LNCaP clone FGC (cell line): ENCODE data around the gene RPLP2.
A peak's percentile ranks its signal among the peaks of the same experiment; 100 is the strongest.

Experiments
- DNase-seq: peaks from one replicate; pipeline ENCODE4 v3.0.0-alpha.2; 2011; ENCODE audit warnings: low read depth
- H3K4me3 ChIP-seq: 2 replicates; pipeline ENCODE4 v1.5.1; 2011; ENCODE audit warnings: mild to moderate bottlenecking, low read depth, low read length, control low read depth
- TF ChIP-seq, protein P1 (sequence below): IDR thresholded peaks from 2 replicates; pipeline ENCODE4 v1.5.1; 2012; ENCODE audit warnings: mild to moderate bottlenecking; ENCODE audit not compliant: control insufficient read depth, insufficient read depth; ENCODE audit errors: extremely low read depth

Gene RPLP2

DNA sequence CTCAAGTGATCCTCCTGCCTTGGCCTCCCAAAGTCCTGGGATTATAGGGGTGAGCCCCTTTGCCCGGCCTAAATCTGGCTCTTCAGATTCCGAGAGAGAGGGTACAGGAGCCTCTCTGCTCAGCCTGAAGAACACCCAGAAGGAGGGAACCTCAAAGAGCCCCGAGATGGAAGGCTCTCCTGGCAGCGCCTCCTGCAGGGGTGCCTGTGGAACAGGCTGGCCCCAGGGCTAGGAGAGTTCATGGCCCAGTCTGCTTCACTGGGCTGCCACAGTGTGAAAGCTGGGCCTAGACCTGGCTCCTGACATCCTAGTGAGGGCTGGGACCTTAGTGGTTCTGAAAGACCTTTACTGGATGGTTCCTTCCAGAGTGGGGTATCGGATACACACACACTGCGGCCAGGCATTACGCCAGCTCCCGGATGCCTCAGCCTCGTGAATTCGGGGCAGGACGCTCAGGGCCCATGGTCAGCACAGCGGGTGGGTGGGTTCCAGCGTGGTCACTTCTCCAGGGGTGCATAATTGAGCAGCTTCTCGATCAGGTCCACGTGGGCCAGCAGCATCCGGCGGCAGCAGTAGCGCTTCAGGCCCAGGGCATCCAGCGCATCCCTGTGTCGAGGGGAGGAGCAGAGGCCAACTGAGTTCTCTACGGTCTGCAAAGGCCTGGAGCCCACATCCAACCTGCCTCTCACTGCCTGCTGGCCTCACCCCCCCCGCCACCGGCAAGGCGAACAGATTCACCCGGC is 30.3 kb downstream of the RPLP2 start:
- TF ChIP-seq, protein P1, sequence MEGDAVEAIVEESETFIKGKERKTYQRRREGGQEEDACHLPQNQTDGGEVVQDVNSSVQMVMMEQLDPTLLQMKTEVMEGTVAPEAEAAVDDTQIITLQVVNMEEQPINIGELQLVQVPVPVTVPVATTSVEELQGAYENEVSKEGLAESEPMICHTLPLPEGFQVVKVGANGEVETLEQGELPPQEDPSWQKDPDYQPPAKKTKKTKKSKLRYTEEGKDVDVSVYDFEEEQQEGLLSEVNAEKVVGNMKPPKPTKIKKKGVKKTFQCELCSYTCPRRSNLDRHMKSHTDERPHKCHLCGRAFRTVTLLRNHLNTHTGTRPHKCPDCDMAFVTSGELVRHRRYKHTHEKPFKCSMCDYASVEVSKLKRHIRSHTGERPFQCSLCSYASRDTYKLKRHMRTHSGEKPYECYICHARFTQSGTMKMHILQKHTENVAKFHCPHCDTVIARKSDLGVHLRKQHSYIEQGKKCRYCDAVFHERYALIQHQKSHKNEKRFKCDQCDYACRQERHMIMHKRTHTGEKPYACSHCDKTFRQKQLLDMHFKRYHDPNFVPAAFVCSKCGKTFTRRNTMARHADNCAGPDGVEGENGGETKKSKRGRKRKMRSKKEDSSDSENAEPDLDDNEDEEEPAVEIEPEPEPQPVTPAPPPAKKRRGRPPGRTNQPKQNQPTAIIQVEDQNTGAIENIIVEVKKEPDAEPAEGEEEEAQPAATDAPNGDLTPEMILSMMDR: peak; percentile 19
- peak overlapping the region; percentile 96 for H3K4me3 ChIP-seq
- no peak for DNase-seq

DNA sequence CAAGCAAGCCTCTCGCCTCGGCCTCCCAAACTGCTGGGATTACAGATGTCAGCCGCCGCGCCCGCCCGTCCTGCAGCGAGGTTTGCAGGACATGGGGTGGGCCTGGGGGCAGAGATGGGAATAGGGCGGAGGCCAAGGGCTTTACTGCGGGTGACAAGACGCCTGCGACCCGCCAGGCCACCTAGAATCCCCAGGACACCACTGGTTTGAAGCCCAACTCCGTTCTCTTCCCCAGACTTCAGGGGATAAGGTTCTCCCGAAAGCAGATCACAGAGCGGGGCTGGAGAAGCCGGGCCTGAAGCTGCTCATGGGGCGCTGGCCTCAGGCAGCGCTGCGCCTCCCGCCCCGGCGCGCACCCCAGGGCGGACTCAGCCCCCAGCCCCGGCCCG is 32.2 kb downstream of the RPLP2 start:
- peak overlapping the region; percentile 96 for H3K4me3 ChIP-seq
- TF ChIP-seq, protein P1: no peak
- no peak for DNase-seq

DNA sequence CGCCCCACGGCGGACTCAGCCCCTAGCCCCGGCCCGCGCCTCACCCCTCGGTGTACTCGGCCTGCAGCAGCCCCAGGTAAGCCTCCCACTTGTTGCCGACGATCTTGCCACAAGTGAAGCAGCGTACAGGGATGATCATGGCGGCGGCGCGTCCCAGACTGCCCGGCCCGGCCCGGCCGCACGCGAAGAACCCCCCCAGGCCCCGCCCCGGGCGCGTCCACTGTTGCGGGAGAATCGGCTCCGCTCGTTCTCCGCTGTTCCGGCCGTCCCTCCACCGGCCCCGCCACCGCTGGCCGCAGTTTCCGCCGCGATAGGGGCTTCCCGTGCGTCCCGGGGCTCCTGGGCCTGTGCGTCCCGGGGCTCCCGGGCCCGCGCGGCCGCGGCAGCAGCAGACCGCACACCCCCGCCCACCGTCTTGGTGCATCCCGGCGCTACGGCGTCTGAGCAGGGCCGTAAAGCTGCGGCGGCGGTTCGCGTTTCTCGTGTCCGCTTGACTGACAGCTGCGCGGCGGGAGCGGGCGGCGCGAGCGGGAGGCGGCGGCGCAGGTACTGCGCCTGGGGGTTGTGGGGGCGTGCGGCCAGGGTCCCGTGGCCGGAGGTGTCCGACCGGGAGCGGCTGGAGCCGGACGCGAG is 32.7 kb downstream of the RPLP2 start, which contains the start of the genes POLR2L and TSPAN4:
Gene POLR2L, minus strand, starts transcription at position 160 of the 633 bp plus-strand sequence. Its CDS starts 21 bp downstream, at position 139.
Gene TSPAN4, plus strand, starts transcription at position 483 of the 633 bp plus-strand sequence. CDS start 7,453 bp downstream, outside the sequence.
- peak within 1 kb of the TSS; percentile 96 for H3K4me3 ChIP-seq
- DNase-seq: no peak
- TF ChIP-seq, protein P1: 0 out of 2 replicates have a peak, but pooled peaks have one; percentile 1

DNA sequence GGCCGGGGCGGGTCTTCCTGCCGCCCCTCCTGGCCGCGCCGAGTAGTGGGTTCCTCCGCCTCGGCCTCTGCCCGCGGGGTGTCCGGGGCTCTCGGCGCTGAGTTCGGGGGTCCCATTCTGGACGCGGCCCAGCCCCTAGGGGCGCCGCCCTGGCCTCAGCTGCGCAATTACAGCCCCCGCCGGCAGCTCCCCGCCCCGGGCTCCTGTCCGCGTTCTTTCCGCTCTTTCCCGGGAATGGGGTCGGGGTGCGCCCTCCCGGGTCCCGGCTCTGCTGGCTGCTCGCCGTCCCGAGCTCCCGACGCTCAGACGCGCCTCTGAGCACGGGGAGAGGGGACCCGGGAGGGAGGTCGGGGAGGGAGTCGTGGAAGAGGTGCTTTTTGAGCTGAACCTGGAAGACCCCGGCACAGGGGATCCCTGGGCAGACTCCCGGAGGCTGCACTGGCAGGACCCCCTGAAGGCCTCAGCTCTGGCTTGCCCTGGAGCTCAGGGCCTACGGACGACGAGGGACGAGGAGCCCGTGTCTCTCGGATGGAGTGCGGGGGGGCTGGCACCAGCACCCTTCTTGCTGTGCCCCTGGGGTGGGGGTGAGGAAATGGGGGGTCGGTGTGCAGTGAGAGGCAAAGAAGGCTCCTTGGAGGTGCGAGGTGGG is 33.4 kb downstream of the RPLP2 start:
- peak overlapping the region; percentile 96 for H3K4me3 ChIP-seq
- TF ChIP-seq, protein P1: no peak
- DNase-seq: no peak

DNA sequence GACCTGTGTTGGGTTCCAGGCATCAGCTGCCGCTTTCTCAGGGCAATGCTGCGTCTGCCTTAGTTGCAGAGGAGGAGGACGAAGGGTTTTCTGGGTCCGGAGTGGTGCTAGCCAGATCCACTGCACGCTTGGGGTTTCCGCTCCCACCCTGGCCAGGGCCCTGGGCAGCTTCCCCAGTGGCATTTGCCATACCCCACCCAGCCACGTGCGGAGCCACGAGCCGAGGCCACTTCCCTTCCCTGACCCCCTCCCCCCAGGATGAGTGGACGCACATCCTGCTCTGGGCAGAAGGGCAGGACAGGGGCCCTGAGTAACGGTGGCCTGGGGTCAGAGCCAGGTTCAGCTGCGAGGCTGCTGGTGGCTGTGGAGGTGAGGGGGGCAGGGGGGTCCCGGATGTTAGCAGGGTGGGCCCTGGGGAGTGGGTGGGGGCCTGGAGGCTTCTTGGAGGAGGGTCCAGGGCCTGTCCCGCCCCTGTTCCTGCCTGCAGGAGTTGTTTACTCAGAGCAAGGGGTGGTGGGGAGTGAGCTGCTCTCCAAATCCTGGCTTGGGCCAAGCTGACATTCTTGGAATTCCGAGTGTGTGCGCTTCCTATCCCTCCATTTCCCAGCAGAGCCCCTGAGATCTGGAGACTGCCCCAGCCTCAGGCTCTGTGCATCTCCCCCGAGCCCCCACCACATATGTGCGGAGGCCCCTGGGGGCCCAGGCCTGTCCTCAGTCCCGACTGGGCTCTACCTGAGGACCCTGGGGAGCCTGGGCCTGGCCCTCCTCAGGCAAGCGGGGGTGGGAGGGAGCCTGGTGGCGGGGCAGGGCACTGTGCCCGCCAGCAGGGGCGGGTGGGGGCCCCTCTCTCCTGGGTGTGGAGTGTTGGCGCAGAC is 34.3 kb downstream of the RPLP2 start:
- H3K4me3 ChIP-seq: peak overlapping the region; percentile 96
- TF ChIP-seq, protein P1: no peak
- no peak for DNase-seq
